DMS53 treated with DMSO at 0.1 percent for 48 hours (cell line): ENCODE data around the gene EFEMP2.

Source experiments
- DNase-seq: peaks from one replicate; lab custom pipeline; 2025; ENCODE audit not compliant: unreplicated experiment; lab: John Stamatoyannopoulos, UW

Gene EFEMP2

GRCh38 chr11:65885808-65886536 lies 13.4 kb upstream of the EFEMP2 start:
- DNase-seq, result no peak

DNA sequence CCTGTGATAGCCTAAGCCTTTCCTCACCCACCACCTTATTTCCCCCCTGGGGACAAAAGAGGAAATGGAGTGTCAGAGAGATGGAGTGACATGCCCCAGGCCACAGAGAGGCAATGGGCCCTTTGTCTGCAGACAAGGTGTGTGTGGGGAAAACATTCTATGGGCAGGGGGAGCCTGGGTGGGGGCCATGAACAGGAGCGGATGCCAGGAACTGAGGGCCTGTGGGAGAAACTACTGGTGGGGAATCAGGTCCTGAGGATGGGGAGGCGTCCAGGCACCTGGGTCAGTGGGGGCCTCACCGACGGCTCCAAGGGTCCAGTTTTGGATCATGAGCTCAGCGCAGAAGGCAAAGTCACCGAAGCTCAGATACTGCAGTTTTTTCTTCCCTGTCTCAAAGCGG lies 12.6 kb upstream of the EFEMP2 start:
- DNase-seq, result no peak

DNA sequence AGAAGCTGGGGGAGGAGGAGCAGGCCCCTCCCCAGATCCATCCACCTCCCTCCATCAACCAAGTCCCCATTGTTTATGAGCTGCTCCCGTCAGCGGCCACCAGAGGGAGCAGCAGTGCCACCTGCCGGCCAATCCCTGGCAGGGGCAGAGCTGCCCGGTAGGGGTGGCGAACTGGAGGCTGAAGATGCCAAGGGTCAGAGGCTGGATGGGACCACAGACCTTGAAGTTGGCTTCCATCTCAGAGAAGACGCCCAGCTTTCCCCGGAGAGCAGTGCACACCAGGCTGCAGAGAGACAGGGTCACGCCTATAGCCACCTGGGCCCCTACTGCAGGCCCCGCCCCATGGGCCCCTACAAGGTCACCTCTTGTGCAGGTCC lies 12.1 kb upstream of the EFEMP2 start:
- peak; percentile 50 for DNase-seq

- no peak for DNase-seq
These were observed 11.5 kb upstream of the EFEMP2 start for GRCh38 chr11:65883786-65884715.

DNA sequence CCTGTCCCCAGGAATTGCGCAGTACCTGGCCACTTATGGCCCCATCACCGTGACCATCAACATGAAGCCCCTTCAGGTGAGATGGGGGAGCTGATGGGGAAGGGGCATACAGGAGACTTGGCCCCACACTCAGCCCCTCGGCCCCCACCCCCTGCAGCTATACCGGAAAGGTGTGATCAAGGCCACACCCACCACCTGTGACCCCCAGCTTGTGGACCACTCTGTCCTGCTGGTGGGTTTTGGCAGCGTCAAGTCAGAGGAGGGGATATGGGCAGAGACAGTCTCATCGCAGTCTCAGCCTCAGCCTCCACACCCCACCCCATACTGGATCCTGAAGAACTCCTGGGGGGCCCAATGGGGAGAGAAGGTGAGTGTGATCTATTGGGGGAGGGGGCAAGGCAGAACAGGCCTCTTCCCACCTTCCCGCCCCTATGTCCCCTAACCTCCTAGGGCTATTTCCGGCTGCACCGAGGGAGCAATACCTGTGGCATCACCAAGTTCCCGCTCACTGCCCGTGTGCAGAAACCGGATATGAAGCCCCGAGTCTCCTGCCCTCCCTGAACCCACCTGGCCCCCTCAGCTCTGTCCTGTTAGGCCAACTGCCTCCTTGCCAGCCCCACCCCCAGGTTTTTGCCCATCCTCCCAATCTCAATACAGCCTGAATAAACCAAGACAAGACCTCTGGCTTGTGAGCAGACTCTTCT lies 10.6 kb upstream of the EFEMP2 start:
- DNase-seq, result no peak

DNA sequence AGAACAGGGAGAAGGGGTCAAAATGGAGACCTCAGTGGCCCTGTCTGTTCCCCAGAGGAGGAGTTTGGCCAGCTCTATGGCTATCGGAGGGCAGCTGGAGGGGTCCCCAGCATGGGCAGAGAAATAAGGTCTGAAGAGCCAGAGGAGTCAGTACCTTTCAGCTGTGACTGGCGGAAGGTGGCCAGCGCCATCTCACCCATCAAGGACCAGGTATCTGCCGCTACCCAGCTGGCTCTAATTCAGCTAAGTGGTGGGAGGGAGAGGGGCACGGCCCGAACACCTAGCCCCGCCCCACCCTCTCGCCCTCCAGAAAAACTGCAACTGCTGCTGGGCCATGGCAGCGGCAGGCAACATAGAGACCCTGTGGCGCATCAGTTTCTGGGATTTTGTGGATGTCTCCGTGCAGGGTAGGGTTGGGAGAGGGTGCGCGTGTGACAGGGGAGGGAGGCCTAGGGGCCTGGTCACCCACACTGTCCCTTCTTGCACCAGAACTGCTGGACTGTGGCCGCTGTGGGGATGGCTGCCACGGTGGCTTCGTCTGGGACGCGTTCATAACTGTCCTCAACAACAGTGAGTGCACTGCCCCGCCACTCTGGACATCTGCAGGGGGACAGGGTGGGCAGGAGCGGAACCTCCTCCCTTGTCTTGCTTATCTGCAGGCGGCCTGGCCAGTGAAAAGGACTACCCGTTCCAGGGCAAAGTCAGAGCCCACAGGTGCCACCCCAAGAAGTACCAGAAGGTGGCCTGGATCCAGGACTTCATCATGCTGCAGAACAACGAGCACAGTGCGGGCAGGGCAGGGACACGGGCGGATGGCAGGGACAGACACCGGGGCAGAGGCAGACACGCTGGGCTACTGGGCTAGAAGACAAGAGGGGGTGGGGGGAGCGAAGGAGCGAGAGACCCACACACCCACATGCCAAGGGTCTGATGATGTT lies 9.8 kb upstream of the EFEMP2 start:
- no peak for DNase-seq

DNA sequence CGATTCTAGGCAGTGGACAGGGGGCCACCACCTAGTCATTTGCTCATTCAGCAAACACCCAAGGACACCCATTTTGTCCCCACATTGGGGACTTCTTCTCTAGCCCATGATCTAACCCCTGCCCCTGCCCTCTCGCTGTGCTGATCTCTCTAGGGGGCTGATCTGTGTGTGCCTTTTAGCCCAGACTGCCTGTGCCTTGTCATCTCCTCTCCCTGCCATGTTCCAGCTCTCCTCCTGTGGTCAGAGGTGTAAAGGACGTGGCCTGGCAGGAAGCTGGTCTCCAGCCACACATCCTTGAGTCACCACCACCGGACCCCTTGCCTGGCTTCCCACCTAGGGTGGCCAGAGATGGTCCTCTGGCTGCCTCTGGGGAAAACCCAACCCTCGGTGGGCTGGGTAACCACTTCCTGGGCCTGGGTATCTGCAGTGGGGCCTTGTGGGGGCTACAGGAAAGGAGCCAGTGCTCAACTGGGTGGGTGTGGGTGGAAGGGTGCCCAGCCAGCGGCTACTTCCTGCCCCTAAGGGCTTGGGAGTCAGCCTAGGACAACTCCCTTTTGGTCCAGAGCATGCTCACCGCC lies 8.3 kb upstream of the EFEMP2 start:
- DNase-seq, result no peak

DNA sequence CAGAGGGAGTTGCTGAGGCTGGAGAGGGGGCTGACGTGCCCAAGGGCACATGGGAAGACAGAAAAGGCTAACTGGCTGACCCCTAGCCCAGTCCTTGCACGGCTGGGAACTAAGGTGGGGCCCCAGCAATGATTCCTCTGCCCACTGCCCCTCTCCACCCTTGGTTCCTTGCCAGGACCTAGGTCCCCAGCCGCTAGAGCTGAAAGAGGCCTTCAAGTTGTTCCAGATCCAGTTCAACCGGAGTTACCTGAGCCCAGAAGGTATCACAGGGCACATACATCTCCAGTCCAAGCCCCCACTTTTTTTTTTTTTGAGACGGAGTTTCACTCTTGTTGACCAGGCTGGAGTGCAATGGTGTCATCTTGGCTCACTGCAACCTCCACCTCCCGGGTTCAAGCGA lies 7.4 kb upstream of the EFEMP2 start:
- no peak for DNase-seq

- DNase-seq, result no peak
These were observed 7.0 kb upstream of the EFEMP2 start, which contains the start of gene CTSW for GRCh38 chr11:65879617-65880016. Gene CTSW, plus strand, starts transcription at chr11:65879837. Its CDS starts 18 bp downstream, at chr11:65879855.

DNA sequence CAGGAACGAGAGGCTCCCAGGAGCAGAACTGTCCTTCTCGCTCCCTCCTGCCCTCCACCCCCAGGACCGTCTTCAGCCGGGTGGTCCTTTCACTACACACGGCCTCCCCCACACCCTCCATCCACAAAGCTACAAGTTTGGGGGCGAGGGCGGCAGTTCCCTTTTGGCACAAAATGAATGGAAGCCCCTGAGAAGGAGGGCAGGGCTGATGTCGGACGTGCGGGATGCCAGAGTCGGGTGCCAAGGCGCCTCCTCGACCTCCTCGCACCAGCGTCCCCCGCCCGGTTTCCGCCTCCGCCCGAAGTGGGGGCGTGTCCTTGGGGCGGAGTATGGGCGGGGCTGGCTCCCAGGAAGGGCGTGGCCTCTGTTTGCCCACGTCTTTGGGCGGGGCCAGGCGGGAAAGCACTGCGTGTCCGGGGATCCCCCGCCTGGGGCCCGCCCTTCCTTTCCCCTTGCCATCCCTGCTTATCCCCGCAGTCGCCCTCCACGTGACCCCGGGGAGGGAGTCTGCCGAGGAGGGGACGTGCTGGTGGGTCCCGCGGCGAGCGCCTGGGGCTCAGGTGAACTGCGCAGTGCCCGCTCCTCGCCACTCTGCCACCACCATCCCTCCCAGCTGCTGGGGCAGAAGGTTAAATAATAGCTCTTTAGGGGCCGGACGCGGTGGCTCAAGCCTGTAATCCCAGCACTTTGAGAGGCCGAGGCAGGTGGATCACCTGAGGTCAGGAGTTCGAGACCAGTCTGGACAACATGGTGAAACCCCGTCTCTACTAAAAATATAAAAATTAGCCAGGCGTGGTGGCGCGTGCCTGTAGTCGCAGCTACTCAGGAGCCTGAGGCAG lies 937 bp upstream of the EFEMP2 start:
- DNase-seq, result peak; percentile 80

DNA sequence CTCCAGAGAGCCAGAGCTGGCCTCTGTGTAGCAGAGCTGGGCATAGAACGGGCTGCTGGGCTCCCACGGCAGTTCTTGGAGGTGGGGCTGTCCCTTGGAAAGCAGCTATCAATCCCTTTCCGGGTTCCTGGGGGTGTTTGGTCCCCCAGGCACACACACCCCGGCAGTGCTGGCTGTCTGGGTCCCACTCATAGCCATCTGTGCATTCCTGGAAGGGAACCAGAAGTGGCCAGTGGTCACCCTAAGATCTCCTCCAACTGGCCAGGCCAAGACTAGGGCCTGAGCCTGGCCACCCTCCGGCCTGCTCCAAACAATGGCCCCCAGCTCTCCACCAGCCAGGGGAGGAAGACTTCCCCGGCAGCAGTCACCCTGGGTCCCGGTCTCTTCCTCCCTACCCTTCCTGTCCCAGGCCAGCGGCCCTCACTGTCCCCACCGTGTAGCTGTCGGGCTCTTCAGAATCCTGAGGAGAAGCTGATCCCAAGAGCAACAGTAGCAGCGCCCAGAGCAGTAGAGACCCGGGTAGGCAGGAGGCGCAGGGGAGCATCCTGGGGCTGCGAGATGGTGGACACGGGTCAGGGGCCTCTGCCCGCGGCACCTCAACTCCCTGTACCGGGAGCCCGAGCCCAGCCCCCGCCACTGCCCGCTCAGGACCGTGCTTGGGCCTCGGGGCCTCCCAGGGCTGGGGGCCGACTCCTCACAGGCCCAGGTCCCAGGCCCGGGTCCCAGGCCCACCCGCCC lies 620 bp downstream of the EFEMP2 start:
- DNase-seq, result no peak

- DNase-seq, result peak; percentile 19
These were observed 1.6 kb downstream of the EFEMP2 start for GRCh38 chr11:65870706-65871681.

DNA sequence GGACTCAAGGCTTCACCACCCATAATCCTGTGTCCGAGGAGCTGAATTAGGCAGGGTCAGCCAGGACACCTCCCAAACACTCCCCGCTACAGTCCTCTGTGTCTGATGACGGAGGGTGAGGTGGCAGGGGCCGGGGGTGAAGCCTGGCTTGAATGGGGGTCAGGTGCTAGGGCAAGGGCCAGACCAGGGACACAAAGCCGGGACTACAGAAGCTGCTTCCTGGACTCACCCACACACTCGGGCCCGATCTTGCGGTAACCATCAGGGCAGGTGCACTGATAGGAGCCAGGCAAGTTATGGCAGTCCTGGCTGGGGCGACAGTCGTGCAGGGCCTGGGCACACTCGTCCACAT lies 2.3 kb downstream of the EFEMP2 start:
- DNase-seq, result no peak

DNA sequence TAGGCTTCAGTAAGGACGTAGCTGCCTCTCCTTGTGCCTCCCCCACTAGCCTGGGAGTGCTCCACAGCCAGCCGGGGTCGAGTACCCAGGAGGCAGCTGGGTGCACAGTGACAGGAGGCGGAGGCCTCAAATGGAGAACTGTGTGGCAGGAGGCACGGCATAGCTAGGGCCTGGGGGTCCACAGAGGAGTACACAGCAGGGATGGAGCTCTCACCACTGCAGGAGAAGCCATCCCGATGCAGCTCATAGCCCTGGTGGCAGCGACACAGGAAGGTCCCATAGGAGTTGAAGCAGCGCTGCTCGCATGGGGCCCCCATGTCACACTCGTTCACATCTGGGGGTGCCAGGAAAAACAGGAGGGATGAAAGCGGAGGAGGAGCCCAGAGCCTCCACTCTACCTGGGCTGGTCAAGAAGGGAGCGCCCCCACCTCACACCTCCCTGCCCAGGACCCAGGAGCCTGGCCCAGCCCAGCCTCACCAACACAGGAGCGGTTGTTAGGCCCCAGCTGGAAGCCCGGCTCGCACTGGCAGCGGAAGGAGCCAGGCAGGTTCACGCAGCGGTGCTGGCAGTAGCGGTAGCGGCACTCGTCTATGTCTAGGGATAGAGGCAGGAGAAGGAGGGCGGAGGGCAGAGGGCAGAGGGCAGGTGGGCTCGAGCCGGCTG lies 2.8 kb downstream of the EFEMP2 start:
- DNase-seq, result no peak

DNA sequence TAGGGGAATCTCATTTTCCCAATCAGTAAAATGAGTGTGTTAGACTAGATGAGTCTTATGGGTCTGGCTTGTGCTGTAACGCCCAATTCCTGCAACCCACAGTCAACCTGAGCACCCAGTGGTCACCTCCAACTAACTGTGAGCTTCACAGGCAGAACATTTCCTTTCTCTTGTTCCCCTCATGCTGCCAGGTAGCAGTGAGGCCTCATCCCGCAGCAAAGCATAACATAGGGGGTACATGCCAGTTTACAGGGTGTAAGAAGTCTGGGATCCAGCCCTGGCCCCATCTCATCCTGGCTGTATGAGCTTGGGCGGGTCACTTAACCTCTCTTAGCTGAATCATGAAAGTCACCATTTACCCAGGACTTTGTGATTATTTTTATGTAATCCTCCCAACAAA lies 3.7 kb downstream of the EFEMP2 start:
- no peak for DNase-seq

DNA sequence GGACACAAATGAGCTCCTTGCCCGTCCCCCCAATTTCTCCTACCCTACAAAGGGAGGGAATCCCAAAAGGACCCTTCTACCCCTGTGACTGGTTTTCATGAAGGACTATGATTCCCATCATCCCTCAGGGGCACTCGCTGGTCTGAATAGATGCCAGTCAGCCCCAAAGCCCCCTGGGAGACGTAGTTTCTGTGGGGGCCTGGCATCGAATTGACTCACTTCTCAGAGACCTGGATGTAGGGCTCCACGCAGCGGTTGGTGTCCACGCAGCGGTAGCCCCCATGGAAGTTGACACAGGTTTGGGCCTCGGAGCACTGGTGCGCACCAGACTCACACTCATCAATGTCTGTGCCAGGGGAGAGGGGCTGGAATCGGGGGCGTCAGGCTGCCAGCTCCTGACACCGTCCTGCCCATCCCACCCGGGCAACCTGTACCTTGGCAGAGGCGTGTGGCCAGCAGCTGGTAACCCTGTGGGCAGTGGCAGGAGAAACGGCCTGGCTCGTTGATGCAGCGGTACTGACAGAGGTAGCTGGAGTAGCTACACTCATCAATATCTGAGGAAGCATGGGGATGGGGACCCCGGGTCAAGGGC lies 4.4 kb downstream of the EFEMP2 start:
- no peak for DNase-seq
